GM18508 (cell line): Measurements from ENCODE around the gene BCL7B.
"Not testable (repeated sequence)": the region's sequence is repeated elsewhere in the genome, so short reads cannot be mapped to it uniquely, and the experiment has no call there.

ENCODE experiments used
- ATAC-seq: cut with Tn5 transposase; IDR thresholded peaks from one replicate; pipeline ENCODE4 v1.9.1; 2021; ENCODE audit warnings: moderate number of reproducible peaks; ENCODE audit not compliant: insufficient read depth, unreplicated experiment

Gene BCL7B

DNA sequence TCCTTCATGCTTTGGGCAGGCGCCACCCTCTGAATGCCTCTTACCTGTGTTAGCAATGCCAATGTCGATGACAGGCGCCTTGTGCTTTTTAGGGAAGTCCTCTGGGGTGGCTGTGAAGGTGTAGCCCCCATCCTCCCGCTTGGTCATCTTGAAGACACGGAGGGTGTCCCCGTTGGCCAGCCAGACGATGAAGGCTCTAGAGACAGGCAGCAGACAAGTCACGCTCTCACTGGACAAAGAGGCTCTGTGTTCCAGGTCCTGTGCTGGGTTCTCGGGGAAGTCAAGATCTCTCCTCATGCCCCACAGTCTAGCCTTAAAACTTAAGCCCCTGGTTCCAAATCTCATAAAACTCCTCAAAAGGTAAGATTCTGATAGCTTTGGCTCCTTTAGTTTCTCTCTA is 15.8 kb upstream of the BCL7B start:
- ATAC-seq = no peak

GRCh38 chr7:73572767-73573186 is 15.3 kb upstream of the BCL7B start:
- no peak for ATAC-seq

DNA sequence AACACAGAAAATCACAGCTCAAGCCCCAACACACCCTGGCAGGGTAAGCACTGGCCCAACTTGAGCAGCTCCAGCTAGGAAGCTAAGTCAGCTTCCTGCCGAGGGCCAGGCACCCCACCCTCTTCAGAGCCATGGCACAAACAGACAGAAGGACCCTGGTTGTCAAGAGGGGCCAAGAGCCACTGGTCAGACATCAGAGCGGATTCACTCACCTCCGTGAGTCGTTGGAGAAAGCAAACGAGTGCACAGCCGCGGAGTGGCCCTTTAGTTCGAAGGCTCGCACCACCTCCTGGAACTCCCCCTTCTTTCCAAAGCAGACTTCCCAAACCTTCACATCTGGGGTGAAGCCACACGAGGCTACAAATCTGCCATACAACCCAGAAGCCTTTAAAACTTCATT is 13.5 kb upstream of the BCL7B start:
- ATAC-seq = no peak

DNA sequence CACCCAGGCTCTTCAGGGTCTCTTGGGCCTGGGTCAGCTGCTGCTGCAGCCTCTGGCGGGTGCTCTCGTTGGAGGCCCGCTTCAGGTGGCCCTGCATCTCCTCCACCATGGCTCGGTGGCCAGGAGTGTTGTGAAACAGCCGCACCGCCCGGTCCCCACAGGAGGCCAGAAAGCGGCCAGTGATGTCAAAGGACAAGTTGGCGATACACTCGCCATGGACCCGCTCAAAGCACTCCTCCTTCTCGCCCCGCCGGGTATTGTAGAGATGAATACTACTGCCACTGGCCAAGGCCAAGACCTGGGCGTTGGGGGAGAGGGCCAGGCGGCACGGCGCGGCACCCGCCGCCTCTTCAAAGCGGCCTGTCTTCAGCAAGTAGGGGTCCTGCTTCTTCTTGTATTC is 13.0 kb upstream of the BCL7B start:
- no peak for ATAC-seq

- no peak for ATAC-seq
These were observed 11.6 kb upstream of the BCL7B start for GRCh38 chr7:73569042-73569608.

DNA sequence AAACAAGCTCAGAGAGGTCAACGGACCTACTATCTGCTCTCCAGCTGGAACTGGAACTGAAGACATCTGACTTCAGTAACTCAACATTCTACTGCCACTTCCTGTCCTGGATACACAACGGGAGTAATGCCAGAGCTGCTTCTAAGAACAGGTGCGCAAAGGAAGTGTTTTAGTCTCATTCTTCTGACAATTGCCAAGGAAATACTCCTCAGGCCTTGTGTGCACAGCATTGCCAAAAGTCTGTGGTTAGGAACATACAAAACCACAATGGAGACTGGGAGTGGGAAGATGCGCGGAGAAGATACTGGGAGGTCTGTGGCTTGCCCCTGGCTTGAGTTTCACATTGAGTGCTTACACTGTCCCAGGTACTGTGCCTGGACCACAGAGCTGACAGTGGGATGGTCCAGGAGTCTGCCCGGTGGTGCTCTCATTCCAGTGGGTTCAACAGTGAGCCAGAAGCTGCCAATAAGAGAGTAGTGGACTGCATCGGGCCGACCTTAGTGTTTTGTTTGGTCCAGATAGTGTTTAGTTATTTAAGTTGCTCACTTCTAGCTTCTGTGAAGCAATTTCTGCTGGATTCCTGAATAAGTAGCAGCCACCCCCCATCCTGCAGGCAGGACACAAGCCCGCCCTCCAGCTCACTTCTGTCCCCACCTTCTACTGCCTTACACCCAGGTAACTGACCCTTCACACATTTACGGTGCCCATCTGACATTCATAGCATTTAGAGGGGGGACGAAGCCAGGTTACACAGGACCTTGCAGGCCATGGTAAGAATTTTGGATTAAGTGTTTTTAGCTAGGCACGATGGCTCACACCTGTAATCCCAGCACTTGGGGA is 10.6 kb upstream of the BCL7B start:
- no peak for ATAC-seq

GRCh38 chr7:73567140-73567539 is 9.7 kb upstream of the BCL7B start:
- ATAC-seq = no peak

DNA sequence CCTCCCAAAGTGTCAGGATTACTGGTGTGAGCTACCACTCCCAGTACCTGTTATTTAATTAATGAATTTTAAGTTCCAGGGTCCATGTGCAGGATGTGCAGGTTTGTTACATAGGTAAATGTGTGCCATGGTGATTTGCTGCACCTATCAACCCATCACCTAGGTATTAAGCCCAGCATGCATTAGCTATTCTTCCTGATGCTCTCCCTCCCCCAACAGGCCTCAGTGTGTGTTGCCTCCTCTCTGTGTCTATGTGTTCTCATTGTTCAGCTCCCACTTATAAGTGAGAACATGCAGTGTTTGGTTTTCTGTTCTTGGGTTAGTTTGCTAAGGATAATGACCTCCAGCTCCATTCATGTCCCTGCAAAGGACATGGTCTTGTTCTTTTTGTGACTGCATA is 8.9 kb upstream of the BCL7B start:
- ATAC-seq = not testable (repeated sequence)

- ATAC-seq = no peak
These were observed 8.3 kb upstream of the BCL7B start for GRCh38 chr7:73565675-73566340.

DNA sequence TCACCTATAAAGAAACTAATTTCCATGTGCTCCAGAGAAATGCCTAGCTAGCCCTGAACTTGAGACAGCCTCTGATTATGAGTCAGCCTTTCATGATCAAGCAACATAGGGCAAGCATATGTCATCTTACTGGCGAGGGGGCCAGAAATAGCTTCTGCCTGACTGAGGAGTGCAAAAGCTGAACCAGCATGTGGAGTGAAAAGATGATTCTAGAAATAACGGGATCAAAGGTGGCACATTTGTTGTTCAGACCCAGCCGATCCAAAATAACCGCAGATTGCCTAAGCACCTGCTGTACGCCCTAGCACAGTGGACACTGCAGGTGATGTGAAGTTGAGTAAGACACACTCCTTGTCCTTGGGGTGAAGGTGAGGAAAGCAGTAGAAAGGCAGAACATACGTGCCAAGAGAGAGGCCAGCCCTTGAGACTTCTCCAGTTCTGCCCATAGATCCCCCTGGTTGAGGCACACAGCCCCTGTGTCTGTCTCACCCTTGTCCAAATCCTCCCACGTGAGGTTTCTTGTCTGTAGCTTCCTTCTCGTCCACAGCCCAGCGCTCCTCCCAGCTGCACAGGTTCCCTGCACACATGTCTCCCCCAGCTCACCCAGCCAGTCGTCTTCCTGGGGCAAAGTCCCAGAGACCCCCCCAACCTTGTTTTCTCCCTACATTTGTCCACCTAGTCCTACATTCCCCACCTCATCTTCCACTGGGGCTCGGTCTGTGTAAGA is 2.8 kb upstream of the BCL7B start:
- no peak for ATAC-seq

- peak; percentile 37 for ATAC-seq
These were observed 438 bp downstream of the BCL7B start for GRCh38 chr7:73557108-73557396.

DNA sequence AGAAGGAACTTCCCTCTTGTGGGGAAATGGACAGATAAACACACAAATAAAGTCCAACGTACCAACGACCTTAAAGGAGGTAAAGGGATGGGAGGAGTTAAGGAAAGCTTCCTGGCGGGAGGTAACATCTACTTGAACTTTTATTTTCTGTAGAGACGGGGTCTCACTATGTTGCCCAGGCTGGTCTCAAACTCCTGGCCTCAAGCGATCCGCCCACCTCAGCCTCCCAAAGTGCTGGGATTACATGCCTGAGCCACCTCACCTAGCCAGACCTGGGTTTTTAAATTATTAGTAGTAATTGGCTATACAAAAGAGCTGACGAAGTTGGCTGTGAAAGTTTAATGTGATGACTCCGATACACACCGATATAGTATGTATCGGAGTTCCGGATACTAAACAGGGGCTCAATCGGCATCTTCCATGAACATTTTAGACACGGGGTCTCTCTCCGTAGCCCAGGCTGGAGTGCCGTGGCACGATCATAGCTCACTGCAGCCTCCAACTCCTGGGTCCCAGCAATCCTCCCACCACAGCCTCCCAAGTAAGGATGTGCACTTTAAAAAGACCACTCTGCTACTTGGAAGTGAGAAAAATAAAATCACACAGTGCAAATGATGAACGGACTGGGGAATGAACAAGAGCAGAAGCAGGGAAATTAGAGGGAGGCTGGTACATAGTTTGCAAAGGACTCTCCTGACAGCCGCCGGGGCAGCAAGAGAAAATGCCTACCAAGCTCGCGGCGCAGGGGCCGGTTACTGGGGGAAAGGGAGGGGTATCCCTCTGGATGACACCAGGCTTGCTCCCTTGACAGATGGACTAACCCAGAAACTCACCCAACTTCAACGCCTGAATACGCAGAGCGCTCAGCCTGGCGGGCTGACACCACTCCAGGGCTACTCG is 1.0 kb downstream of the BCL7B start:
- no peak for ATAC-seq

- no peak for ATAC-seq
These were observed 2.0 kb downstream of the BCL7B start for GRCh38 chr7:73555411-73555982.

DNA sequence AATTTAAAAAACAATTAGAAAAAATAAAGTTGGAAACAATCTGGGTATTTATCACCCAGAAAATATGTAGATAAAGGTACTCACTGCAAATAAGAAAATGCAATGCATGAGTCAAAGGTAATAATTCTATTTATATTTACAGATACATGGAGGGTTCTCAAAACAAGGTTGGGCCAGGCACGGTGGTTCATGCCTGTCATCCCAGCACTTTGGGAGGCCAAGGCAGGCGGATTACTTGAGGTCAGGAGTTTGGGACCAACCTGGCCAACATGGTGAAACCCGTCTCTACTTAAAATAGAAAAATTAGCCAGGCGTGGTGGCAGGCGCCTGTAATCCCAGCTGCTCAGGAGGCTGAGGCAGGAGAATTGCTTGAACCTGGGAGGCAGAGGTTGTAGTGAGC is 7.4 kb downstream of the BCL7B start:
- not testable (repeated sequence) for ATAC-seq

GRCh38 chr7:73549176-73549575 is 8.3 kb downstream of the BCL7B start:
- no peak for ATAC-seq

- ATAC-seq = no peak
These were observed 9.6 kb downstream of the BCL7B start for GRCh38 chr7:73547841-73548240.

- no peak for ATAC-seq
These were observed 12.8 kb downstream of the BCL7B start for GRCh38 chr7:73544678-73545077.

DNA sequence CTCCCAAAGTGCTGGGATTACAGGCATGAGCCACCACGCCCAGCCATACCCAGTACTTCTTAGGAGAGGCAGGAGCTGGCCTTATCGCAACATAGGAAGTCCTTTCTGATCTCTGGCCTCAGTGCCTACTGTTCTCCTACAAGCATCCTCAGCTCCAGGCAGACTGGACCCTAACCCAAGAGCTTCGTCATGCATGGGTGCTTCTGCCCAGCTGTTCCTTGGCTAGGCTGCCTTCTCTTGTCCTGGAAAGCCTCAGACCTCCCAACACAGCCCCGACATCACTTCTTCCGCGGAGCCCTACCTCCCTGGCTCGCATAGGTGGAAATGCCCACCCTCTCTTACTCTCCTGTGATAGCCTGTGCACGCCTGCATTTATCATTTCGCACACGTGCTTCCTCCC is 15.8 kb downstream of the BCL7B start:
- ATAC-seq = no peak

DNA sequence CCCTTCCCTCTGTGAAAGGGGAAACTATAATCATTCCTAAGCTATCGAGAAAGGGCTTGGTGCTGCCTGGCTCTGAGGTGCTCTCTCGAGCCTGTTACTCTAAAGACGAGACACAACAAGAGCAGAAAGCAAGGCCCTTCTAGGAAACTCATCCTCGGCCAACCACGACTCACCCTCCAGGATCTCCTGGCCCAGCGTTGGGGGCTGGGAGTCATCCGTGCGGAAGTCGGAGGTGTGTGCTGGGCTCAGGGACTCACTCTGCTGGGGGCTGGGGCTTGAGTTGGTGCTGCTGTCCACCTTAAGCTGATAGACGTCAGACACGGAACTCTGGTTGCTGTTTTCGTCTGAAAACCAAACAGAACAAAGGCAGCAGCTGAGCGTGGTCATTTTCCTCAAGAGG is 17.8 kb downstream of the BCL7B start:
- no peak for ATAC-seq

DNA sequence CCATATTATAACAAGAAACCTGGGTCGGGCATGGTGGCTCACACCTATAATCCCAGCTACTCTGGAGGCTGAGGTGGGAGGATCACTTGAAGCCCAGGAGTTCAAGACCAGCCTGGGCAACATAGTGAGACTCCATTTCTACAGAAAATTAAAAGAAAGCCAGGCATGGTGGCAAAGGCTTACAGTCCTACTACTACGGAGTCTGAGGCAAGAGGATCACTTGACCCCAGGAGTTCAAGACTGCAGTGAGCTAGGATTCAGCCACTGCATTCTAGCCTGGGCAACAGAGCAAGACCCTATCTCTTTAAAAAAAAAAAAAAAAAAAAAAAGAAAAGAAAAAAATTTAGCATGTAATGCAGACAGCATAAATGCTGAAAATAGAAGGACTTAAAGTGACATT is 19.0 kb downstream of the BCL7B start:
- ATAC-seq = not testable (repeated sequence)
